LNCaP clone FGC (cell line): Measurements from ENCODE around the gene TTC7B.

Experiments used
- DNase-seq: peaks from one replicate; pipeline ENCODE4 v3.0.0-alpha.2; 2011; ENCODE audit warnings: low read depth
- H3K4me3 ChIP-seq: 2 replicates; pipeline ENCODE4 v1.5.1; 2011; ENCODE audit warnings: mild to moderate bottlenecking, low read depth, low read length, control low read depth
- TF ChIP-seq, protein P1 (sequence below): IDR thresholded peaks from 2 replicates; pipeline ENCODE4 v1.5.1; 2012; ENCODE audit warnings: mild to moderate bottlenecking; ENCODE audit not compliant: control insufficient read depth, insufficient read depth; ENCODE audit errors: extremely low read depth

The TTC7B gene

DNA sequence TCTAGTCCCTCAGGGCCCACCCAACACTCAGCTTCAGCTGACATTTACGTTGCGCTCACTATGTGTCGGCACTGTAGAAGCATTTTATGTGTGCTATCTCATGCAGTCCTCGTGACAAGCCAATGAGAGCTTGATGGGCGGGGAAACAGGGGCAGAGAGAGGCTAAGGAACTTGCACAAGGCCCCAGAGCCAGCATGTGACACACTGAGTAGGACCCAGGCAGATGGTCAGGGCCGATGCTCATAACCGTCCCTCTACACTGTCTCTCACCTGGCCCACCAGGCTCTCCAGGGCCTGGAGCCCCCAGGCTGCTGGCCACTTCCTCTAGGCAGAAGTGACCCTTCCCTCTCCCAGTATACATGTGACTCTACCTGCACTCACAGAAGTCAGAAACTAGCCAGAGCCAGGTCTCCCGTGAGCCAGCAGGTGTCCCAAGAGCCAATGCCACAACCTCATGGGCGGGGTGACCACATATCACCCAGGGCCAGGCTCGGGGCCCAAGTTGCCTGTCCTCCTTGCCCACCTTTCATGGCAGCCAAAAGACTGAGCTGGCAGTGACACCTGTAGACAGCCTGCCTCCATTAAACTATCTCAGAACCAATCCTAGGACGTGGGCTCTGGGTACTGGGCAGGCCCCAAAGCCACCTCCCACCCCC, 38.3 kb downstream of the TTC7B start:
- no peak overlapping the region for H3K4me3 ChIP-seq
- TF ChIP-seq, protein P1, sequence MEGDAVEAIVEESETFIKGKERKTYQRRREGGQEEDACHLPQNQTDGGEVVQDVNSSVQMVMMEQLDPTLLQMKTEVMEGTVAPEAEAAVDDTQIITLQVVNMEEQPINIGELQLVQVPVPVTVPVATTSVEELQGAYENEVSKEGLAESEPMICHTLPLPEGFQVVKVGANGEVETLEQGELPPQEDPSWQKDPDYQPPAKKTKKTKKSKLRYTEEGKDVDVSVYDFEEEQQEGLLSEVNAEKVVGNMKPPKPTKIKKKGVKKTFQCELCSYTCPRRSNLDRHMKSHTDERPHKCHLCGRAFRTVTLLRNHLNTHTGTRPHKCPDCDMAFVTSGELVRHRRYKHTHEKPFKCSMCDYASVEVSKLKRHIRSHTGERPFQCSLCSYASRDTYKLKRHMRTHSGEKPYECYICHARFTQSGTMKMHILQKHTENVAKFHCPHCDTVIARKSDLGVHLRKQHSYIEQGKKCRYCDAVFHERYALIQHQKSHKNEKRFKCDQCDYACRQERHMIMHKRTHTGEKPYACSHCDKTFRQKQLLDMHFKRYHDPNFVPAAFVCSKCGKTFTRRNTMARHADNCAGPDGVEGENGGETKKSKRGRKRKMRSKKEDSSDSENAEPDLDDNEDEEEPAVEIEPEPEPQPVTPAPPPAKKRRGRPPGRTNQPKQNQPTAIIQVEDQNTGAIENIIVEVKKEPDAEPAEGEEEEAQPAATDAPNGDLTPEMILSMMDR = no peak
- DNase-seq = no peak

DNA sequence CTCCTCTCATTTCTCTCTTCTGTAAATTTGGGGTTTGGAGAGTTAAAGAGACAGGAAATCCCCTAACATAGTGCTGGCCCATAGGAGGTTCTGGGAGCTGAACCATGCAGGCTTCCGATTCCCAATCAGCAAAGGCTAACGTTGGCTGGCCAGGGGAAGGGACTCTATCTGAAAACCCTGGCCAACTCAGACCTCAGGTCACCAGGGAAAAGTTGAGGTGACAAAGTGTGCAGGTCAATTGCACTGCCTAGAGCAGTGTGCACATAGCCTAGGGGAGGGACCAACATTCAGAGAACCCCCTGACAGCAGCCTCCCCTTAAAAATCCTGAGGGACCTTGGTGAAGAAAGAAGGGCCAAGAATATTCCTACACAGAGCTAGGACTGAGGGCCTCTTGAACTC, 38.9 kb downstream of the TTC7B start:
- TF ChIP-seq, protein P1 = no peak
- no peak overlapping the region for H3K4me3 ChIP-seq

DNA sequence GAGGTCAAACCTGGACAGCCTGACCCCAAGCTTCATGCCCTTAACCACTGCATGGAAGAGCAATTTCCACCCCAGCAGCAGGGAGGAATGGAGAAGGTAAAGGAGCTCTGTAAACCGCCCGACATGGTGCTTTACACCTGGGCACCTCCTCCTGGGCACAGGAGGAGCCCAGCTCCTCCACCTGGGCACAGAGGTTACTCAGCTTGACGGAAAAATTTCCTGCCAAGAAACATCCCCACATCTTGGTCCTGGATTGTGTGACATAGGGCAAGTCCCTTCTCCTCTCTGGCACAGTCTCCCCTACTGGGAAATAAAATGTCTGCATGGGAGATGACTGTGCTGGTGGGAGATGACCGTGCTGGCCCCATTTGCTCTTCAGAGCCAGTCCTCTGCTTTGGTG, 40.8 kb downstream of the TTC7B start:
- DNase-seq = no peak
- H3K4me3 ChIP-seq = no peak overlapping the region
- TF ChIP-seq, protein P1 = no peak

More for the DNA sequence above, 38.9 kb downstream of the TTC7B start:
- DNase-seq = no peak

DNA sequence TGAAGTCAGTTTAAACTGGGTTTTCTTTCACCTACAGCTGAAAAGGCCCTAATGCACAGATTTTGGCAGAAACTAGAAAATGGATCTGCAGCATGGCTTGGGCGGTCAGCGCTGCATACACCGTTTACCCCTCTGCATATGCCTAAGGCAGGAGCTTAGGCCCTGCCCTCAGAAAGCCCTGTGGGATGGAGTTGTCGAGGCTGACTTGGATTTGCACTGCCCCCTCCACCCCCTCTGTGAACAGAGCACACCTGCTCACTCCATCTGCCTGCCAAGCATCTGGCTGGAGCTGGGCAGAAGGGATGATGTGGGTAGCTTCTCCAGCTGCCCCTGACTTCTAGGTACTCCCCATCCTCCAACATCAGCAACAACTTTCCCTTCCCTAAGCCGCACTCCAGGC, 41.9 kb downstream of the TTC7B start:
- DNase-seq = no peak
- H3K4me3 ChIP-seq = no peak overlapping the region
- TF ChIP-seq, protein P1 = no peak

DNA sequence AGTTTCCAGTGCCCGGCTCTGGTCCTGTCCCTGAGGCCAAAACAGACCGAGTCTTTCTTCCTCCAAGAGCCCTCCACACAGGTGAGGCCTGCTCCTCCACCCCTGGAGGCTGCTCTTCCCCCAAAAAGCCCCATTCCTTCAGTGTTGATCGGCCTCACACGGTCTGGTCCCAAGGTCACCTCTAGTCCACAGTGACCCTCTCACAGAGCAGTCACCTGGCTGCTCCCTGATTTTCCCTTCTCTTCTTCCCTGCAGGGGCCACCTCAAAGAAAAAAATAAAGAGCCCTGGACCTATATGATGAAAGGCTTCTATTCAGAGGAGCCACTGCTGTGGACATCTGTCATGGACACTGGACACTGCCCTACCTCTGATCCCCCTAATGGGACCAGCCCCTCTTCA, 42.5 kb downstream of the TTC7B start:
- H3K4me3 ChIP-seq = no peak overlapping the region
- DNase-seq = no peak
- TF ChIP-seq, protein P1 = no peak

DNA sequence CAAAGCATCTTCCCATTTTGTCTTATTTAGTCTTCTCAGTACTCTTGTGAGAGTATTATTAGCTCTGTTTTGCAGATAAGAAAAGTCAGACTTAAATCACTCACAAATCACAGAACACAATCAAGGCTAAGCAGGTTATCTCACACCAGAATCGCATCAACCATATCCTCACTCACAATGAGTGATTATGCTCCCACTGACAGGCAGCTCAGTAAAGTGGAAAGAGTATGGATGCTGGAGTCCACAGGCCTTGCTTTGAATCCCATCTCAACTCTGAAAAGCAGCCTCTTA, 43.1 kb downstream of the TTC7B start:
- TF ChIP-seq, protein P1 = no peak
- no peak for DNase-seq
- H3K4me3 ChIP-seq = no peak overlapping the region

DNA sequence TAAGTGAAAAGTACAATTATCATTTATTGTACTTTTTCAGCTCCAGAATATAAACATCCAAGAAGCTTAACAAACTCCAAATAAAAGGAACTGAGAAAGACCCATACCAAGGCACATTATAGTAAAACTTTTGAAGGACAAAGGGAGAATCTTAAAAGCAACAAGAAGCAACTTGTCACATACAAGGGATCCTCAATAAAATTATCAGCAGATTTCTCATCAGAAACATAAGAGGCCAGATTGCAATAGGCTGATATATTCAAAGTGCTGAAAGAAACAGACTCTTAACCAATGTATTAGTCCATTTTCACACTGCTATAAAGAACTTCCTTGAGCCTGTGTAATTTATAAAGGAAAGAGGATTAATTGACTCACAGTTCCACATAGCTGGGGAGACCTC, 48.3 kb downstream of the TTC7B start:
- DNase-seq = no peak
- TF ChIP-seq, protein P1 = no peak
- no peak overlapping the region for H3K4me3 ChIP-seq
